Sigmoid colon (tissue), 7 donors: ENCODE data around the gene TSPAN12. TPM values are rescaled to one million over a fixed set of nuclear protein-coding genes. Genes with fewer than 3 reads are reported as not detected.

ENCODE experiments used
- DNase-seq: peaks from one replicate; pipeline ENCODE4 v3.0.0-alpha.2; 2019
- H3K27ac ChIP-seq, 4 donors: fragments of 200-600 bp; sonication (generic); one replicate each; pipeline ENCODE4 v1.5.1; 2016 to 2019; ENCODE audit warnings: mild to moderate bottlenecking in 1 of 4
- H3K27me3 ChIP-seq, 3 donors: fragments of 200-600 bp; sonication (generic); one replicate each; pipeline ENCODE4 v1.5.1; 2019; ENCODE audit warnings: mild to moderate bottlenecking in 1 of 3
- H3K36me3 ChIP-seq, 4 donors: fragments of 200-600 bp; sonication (generic); one replicate each; pipeline ENCODE4 v1.5.1; 2016 to 2019
- H3K4me1 ChIP-seq, 4 donors: fragments of 200-600 bp; sonication (generic); one replicate each; pipeline ENCODE4 v1.5.1; 2017 to 2019
- H3K4me3 ChIP-seq, 4 donors: fragments of 200-600 bp; sonication (generic); one replicate each; pipeline ENCODE4 v1.5.1; 2017 to 2019; ENCODE audit warnings: mild to moderate bottlenecking in 2 of 4, moderate library complexity in 1 of 4
- H3K9me3 ChIP-seq, 4 donors: fragments of 200-600 bp in 3 of 4; sonication (generic) in 3 of 4; one replicate each; pipeline versions ENCODE4 v1.5.1 to v1.6.1; 2013 to 2019
- CTCF ChIP-seq, 4 experiments: fragments of 450-650 bp in 3 of 4; fragments of 200-600 bp in 1 of 4; IDR thresholded peaks; one replicate each; pipeline ENCODE4 v1.5.1; 2016 to 2019; ENCODE audit warnings: antibody characterized with exemption in 4 of 4, mild to moderate bottlenecking in 3 of 4, moderate library complexity in 2 of 4
- EP300 ChIP-seq, 4 donors: sonication (generic); formaldehyde crosslinking; IDR thresholded peaks; one replicate each; pipeline ENCODE4 v1.6.1; 2017; ENCODE audit warnings: antibody characterized with exemption in 4 of 4
- POLR2A ChIP-seq, 2 donors: fragments of 450-650 bp; IDR thresholded peaks; one replicate each; pipeline ENCODE4 v1.6.1; 2016; ENCODE audit warnings: antibody characterized with exemption in 2 of 2, mild to moderate bottlenecking in 2 of 2, moderate library complexity in 2 of 2
- POLR2AphosphoS5 ChIP-seq, 4 donors: sonication (generic); formaldehyde crosslinking; IDR thresholded peaks; one replicate each; pipeline ENCODE4 v1.6.1; 2017; ENCODE audit warnings: antibody characterized with exemption in 4 of 4
- WGBS, 2 donors: extraction: QIAGEN DNeasy Blood & Tissue Kit; methylation state at CpG; one replicate each; pipeline ENCODE4 v1.1.7; 2013; 5-methylcytosine and 5-hydroxymethylcytosine counted together
- intact Hi-C: fragments of 100-400 bp; cut with DNase I; formaldehyde crosslinking; loops from one replicate; pipeline ENCODE4 v1.15.1; 2023
- polyA plus RNA-seq, 3 donors: library from polyadenylated mRNA; stranded (reverse); fragments of 200-250 nt; gene quantifications; one replicate each; pipeline ENCODE4 v1.2.3, GENCODE V29; 2013
- total RNA-seq, 4 donors: library from RNA; depleted of rRNA; stranded (reverse); fragments of >200 nt; gene quantifications; one replicate each; pipeline ENCODE4 v1.1.0, GENCODE V29; 2016
- donor health status: healthy with polysubstance abuse.
- donor health status: Bipolar disorder and iron deficiency.
- donor health status: healthy.

Gene TSPAN12
- total and polyA plus RNA-seq, 7 donors = 13.9 to 47.7 (median 19.9) TPM

- Histone ChIP-seq H3K27ac (no peak overlapping the region), H3K9me3 (no peaks in the 10 kb centered on the region), H3K4me1 (peaks cover 0 to 25% (median 11%) of the 10 kb centered on the region in 4 donors), H3K36me3 (no peaks in the 10 kb centered on the region), H3K4me3 (no peak overlapping the region), H3K27me3 (no peaks in the 10 kb centered on the region)
- no peak for TF ChIP-seq CTCF (IDR thresholded peaks at IDR 0.05)
- no peak for TF ChIP-seq POLR2AphosphoS5 (IDR thresholded peaks at IDR 0.05)
- no peak for DNase-seq
- intact Hi-C loops = no loop called here
Observed at GRCh38 chr7:120852700-120853099, 5.2 kb downstream of the TSPAN12 start.

- no peak overlapping the region for H3K4me3 ChIP-seq
- TF ChIP-seq POLR2AphosphoS5 (IDR thresholded peaks at IDR 0.05) = peak in 1 of 4 donors; percentile 39
- no peak for TF ChIP-seq EP300 (IDR thresholded peaks at IDR 0.05)
Observed at GRCh38 chr7:120843109-120843508, 14.8 kb downstream of the TSPAN12 start.

GRCh38 chr7:120842121-120842621 lies 15.8 kb downstream of the TSPAN12 start:
- Histone ChIP-seq H3K36me3 (peaks cover 0 to 16% (median 0%) of the 10 kb centered on the region in 4 donors), H3K27ac (peak overlapping the region in 2 of 4 donors; percentile 15 to 39), H3K27me3 (no peaks in the 10 kb centered on the region), H3K4me3 (no peak overlapping the region), H3K4me1 (peaks cover 0 to 15% (median 0%) of the 10 kb centered on the region in 4 donors), H3K9me3 (no peaks in the 10 kb centered on the region)
- intact Hi-C loops = no loop called here
- WGBS, 2 donors = 25 to 71% methylated on average over 4 of the region's 4 CpGs
- DNase-seq = no peak
- TF ChIP-seq POLR2A (IDR thresholded peaks at IDR 0.05) (no peak), POLR2AphosphoS5 (IDR thresholded peaks at IDR 0.05) (peak in 1 of 4 donors; percentile 17), EP300 (IDR thresholded peaks at IDR 0.05) (no peak), CTCF (IDR thresholded peaks at IDR 0.05) (no peak)

More at GRCh38 chr7:120843109-120843508, 14.8 kb downstream of the TSPAN12 start:
- no peaks in the 10 kb centered on the region for H3K27me3 ChIP-seq
- H3K27ac ChIP-seq = peak overlapping the region in 1 of 4 donors; percentile 39
- peaks cover 0 to 7% (median 0%) of the 10 kb centered on the region in 4 donors for H3K36me3 ChIP-seq
- DNase-seq = no peak
- 81 to 84% methylated on average over 2 of the region's 2 CpGs for WGBS, 2 donors
- no peaks in the 10 kb centered on the region for H3K9me3 ChIP-seq
- intact Hi-C loops = no loop called here
- peaks cover 0 to 21% (median 0%) of the 10 kb centered on the region in 4 donors for H3K4me1 ChIP-seq

GRCh38 chr7:120841608-120842007 lies 16.3 kb downstream of the TSPAN12 start:
- Histone ChIP-seq H3K4me3 (no peak overlapping the region), H3K27ac (peak overlapping the region in 1 of 4 donors; percentile 39), H3K4me1 (peaks cover 0 to 15% (median 0%) of the 10 kb centered on the region in 4 donors), H3K27me3 (no peaks in the 10 kb centered on the region), H3K9me3 (no peaks in the 10 kb centered on the region), H3K36me3 (peaks cover 0 to 16% (median 0%) of the 10 kb centered on the region in 4 donors)
- intact Hi-C loops = no loop called here
- TF ChIP-seq CTCF (IDR thresholded peaks at IDR 0.05) (no peak), POLR2AphosphoS5 (IDR thresholded peaks at IDR 0.05) (no peak), EP300 (IDR thresholded peaks at IDR 0.05) (no peak), POLR2A (IDR thresholded peaks at IDR 0.05) (no peak)
- 27 to 76% methylated on average over 2 of the region's 2 CpGs for WGBS, 2 donors
- no peak for DNase-seq

GRCh38 chr7:120838281-120838682 lies 19.7 kb downstream of the TSPAN12 start:
- Histone ChIP-seq H3K4me1 (peaks cover 0 to 26% (median 0%) of the 10 kb centered on the region in 4 donors), H3K9me3 (no peaks in the 10 kb centered on the region), H3K27me3 (no peaks in the 10 kb centered on the region), H3K36me3 (peaks cover 0 to 20% (median 0%) of the 10 kb centered on the region in 4 donors), H3K4me3 (no peak overlapping the region), H3K27ac (no peak overlapping the region)
- TF ChIP-seq POLR2AphosphoS5 (IDR thresholded peaks at IDR 0.05) = no peak
- no peak for DNase-seq
- WGBS, 2 donors = 87 to 88% methylated on average over 6 of the region's 6 CpGs
- intact Hi-C loops = no loop called here

GRCh38 chr7:120837599-120837998 lies 20.3 kb downstream of the TSPAN12 start:
- Histone ChIP-seq H3K4me3 (no peak overlapping the region), H3K9me3 (no peaks in the 10 kb centered on the region), H3K27me3 (no peaks in the 10 kb centered on the region), H3K4me1 (peaks cover 0 to 26% (median 1%) of the 10 kb centered on the region in 4 donors), H3K36me3 (peaks cover 0 to 20% (median 0%) of the 10 kb centered on the region in 4 donors), H3K27ac (no peak overlapping the region)
- DNase-seq = no peak
- intact Hi-C loops = no loop called here
- TF ChIP-seq CTCF (IDR thresholded peaks at IDR 0.05) (no peak), POLR2AphosphoS5 (IDR thresholded peaks at IDR 0.05) (no peak), EP300 (IDR thresholded peaks at IDR 0.05) (no peak), POLR2A (IDR thresholded peaks at IDR 0.05) (no peak)
- 92% methylated on average over 4 of the region's 4 CpGs for WGBS, 2 donors
